Ovary (tissue), 9 donors: ENCODE measurements around the gene SIRT3. TPM values are rescaled to one million over a fixed set of nuclear protein-coding genes. Genes with fewer than 3 reads are reported as not detected.

Experiments used
- DNase-seq, 5 donors: peaks; one replicate each; pipeline ENCODE4 v3.0.0-alpha.2; 2019 to 2020
- H3K27ac ChIP-seq, 2 donors: fragments of 200-600 bp; one replicate each; pipeline versions ENCODE4 v1.5.1 to v1.8.0; 2019 to 2022
- H3K27me3 ChIP-seq: fragments of 200-600 bp; one replicate; pipeline ENCODE4 v1.8.0; 2022
- H3K36me3 ChIP-seq: fragments of 200-600 bp; sonication (generic); one replicate; pipeline ENCODE4 v1.5.1; 2019
- H3K4me1 ChIP-seq: one replicate; pipeline ENCODE4 v1.8.1; 2013; ENCODE audit warnings: mild to moderate bottlenecking, moderate library complexity; ENCODE audit not compliant: insufficient read depth
- H3K4me3 ChIP-seq: fragments of 200-600 bp; sonication (generic); one replicate; pipeline ENCODE4 v1.5.1; 2017
- H3K9me3 ChIP-seq, 2 donors: fragments of 200-600 bp in 1 of 2; sonication (generic) in 1 of 2; one replicate each; pipeline versions ENCODE4 v1.5.1 to v1.8.1; 2013 to 2019; ENCODE audit warnings: mild to moderate bottlenecking in 1 of 2, moderate library complexity in 1 of 2
- EP300 ChIP-seq: sonication (generic); formaldehyde crosslinking; IDR thresholded peaks from one replicate; pipeline ENCODE4 v1.6.1; 2017; ENCODE audit warnings: antibody characterized with exemption
- POLR2A ChIP-seq: fragments of 450-650 bp; IDR thresholded peaks from one replicate; pipeline ENCODE4 v1.6.1; 2017; ENCODE audit warnings: antibody characterized with exemption, mild to moderate bottlenecking, moderate library complexity
- WGBS, 3 donors: extraction: QIAGEN DNeasy Blood & Tissue Kit in 1 of 3; methylation state at CpG; one replicate each; pipeline versions ENCODE4 v1.1.5 to v1.1.7; 2013 to 2017; 5-methylcytosine and 5-hydroxymethylcytosine counted together
- intact Hi-C, 4 donors: fragments of 100-400 bp; cut with DNase I; formaldehyde crosslinking; loops; one replicate each; pipeline versions ENCODE4 v1.11.0 to v1.15.1; 2022 to 2023
- polyA plus RNA-seq, 2 donors: library from polyadenylated mRNA; stranded (reverse); fragments of 200-250 nt in 1 of 2; fragments of 350-450 nt in 1 of 2; fragmentation: Illumina TruSeq in 1 of 2; extraction: RNeasy Lipid Tissue Mini Kit (QIAGEN cat#74804) in 1 of 2; gene quantifications; one replicate each; pipeline ENCODE4 v1.2.3, GENCODE V29; 2013 to 2014
- total RNA-seq, 7 donors: library from RNA; depleted of rRNA in 2 of 7; stranded (reverse); fragments of >200 nt in 2 of 7; fragmentation: NEBNext Ultra II Directional in 3 of 7; extraction: Animal tissue kit (Norgen Biotek cat#: 25700) in 3 of 7; gene quantifications; one replicate each; pipeline versions ENCODE4 v1.1.0 to v1.2.4, GENCODE V29; 2016 to 2023
- TF ChIP-seq, protein P1 (sequence below), 3 donors: fragments of 450-650 bp in 2 of 3; fragments of 200-600 bp in 1 of 3; IDR thresholded peaks; one replicate each; pipeline versions ENCODE4 v1.5.1 to v1.8.0; 2016 to 2022; ENCODE audit warnings: antibody characterized with exemption in 3 of 3, mild to moderate bottlenecking in 1 of 3
- donor health status: DM: no; HTN: no; CAD: no; lungs with moderate emphysema.
- donor health status: DM: no; HTN: no; CAD: no.
- donor health status: Bipolar disorder and iron deficiency.
- donor health status: DM: yes; HTN: yes; CAD: no.
- donor health status: DM: no; HTN: no; CAD: no.
- donor health status: DM: yes; HTN: yes; CAD: no.

Gene SIRT3
- total and polyA plus RNA-seq, 9 donors, result 11.1 to 24.4 (median 21.5) TPM

GRCh38 chr11:267491-267994 is 31.4 kb upstream of the SIRT3 start:
- DNase-seq, result no peak
- Histone ChIP-seq H3K36me3 (no peaks in the 10 kb centered on the region), H3K27ac (no peak overlapping the region), H3K4me3 (no peak overlapping the region), H3K27me3 (no peaks in the 10 kb centered on the region), H3K9me3 (no peaks in the 10 kb centered on the region), H3K4me1 (no peaks in the 10 kb centered on the region)
- 43 to 46% (median 44%) methylated on average over 17 of the region's 18 CpGs for WGBS, 3 donors
- TF ChIP-seq, protein P1, sequence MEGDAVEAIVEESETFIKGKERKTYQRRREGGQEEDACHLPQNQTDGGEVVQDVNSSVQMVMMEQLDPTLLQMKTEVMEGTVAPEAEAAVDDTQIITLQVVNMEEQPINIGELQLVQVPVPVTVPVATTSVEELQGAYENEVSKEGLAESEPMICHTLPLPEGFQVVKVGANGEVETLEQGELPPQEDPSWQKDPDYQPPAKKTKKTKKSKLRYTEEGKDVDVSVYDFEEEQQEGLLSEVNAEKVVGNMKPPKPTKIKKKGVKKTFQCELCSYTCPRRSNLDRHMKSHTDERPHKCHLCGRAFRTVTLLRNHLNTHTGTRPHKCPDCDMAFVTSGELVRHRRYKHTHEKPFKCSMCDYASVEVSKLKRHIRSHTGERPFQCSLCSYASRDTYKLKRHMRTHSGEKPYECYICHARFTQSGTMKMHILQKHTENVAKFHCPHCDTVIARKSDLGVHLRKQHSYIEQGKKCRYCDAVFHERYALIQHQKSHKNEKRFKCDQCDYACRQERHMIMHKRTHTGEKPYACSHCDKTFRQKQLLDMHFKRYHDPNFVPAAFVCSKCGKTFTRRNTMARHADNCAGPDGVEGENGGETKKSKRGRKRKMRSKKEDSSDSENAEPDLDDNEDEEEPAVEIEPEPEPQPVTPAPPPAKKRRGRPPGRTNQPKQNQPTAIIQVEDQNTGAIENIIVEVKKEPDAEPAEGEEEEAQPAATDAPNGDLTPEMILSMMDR (IDR thresholded peaks at IDR 0.05), result no peak
- no peak for TF ChIP-seq EP300
- TF ChIP-seq POLR2A, result no peak
- intact Hi-C loops, result no loop called here

DNA sequence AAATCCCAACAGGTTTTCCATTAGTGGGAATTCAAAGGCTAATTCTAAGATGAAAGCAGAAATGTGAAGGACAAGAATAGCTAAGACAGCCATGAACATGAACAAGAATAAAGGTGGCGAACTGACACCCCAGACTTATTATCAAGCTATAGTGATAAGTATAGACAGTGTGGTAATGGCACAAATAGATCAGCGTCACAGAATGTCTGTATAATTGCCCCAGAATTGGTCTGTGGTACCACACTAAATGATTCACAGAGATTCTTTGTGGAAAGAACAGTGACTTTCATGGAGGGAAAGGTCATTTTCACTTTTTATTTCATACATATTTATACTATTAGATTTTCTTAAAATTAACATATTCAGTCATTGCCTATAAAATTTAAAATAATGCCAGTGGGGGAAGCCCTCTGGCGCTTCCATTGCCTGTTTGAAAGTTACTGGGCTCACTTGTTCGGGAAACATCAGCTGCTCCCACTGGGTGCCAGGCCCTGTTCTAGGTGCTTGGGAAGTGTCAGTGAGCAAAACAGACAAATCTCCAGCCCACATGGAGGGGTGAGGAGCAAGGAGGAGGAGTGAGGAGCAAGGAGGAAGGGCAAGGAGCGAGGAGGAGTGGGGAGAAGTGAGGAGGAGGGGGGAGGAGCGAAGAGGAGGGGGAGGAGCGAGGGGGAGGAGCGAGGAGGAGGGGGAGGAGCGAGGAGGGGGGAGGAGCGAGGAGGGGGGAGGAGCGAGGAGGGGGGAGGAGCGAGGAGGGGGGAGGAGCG is 30.7 kb upstream of the SIRT3 start:
- H3K4me1 ChIP-seq, result no peaks in the 10 kb centered on the region
- no peaks in the 10 kb centered on the region for H3K9me3 ChIP-seq
- H3K27me3 ChIP-seq, result no peaks in the 10 kb centered on the region
- no peak for DNase-seq
- H3K36me3 ChIP-seq, result no peaks in the 10 kb centered on the region
- 79 to 91% (median 89%) methylated on average over 5 to 7 of the region's 13 CpGs for WGBS, 3 donors
- no peak overlapping the region for H3K4me3 ChIP-seq
- TF ChIP-seq POLR2A (no peak), EP300 (no peak)
- TF ChIP-seq, protein P1 (IDR thresholded peaks at IDR 0.05), result no peak
- no peak overlapping the region for H3K27ac ChIP-seq
- intact Hi-C loops, result no loop called here

DNA sequence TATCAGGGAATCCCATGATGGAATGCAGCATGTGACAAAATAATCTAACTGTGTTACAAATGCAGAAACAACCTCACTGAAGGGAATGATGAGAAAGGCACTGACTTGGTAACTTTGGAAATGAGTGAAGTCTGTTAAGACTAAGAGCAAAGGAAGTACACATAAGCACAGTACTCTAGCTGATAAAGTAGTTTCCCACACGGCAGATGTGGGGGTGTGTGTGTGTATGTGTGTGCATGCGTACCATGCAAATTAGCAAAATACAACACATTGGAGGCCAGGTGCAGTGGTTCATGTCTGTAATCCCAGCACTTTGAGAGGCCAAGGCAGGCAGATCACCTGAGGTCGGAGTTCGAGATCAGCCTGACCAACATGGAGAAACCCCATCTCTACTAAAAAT is 25.5 kb upstream of the SIRT3 start:
- intact Hi-C loops, result no loop called here
- Histone ChIP-seq H3K9me3 (no peaks in the 10 kb centered on the region), H3K4me1 (no peaks in the 10 kb centered on the region), H3K27me3 (no peaks in the 10 kb centered on the region), H3K27ac (no peak overlapping the region), H3K36me3 (no peaks in the 10 kb centered on the region), H3K4me3 (no peak overlapping the region)
- TF ChIP-seq, protein P1 (IDR thresholded peaks at IDR 0.05), result no peak
- TF ChIP-seq POLR2A, result no peak
- no peak for TF ChIP-seq EP300
- WGBS, 3 donors, result 82 to 92% (median 82%) methylated on average over 4 of the region's 4 CpGs
- DNase-seq, result no peak

DNA sequence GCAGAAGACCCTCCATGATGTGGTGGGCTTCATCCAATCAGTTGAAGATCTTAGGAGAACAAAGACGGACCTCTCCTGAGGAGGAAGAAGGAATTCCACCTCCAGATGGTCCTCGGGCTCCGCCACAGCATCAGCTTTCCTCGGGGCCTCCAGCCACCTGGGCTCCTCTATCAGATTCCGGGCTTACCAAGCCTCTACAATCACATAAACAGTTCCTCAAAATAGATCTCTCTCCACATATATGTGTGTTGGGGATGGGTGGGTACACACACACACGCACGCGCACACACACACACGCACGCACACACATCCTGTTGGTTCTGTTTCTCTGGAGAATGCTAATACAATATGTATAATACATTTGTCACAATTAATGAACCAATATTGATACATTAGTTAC is 23.3 kb upstream of the SIRT3 start:
- Histone ChIP-seq H3K27ac (no peak overlapping the region), H3K4me3 (no peak overlapping the region), H3K4me1 (no peaks in the 10 kb centered on the region), H3K27me3 (no peaks in the 10 kb centered on the region), H3K9me3 (no peaks in the 10 kb centered on the region), H3K36me3 (no peaks in the 10 kb centered on the region)
- no peak for DNase-seq
- TF ChIP-seq POLR2A (no peak), EP300 (no peak)
- TF ChIP-seq, protein P1 (IDR thresholded peaks at IDR 0.05), result no peak
- 72 to 81% (median 76%) methylated on average over 10 of the region's 10 CpGs for WGBS, 3 donors
- intact Hi-C loops, result no loop called here
